Measurements from ENCODE around the gene RTN4R. TPM values are rescaled to one million over a fixed set of nuclear protein-coding genes. Genes with fewer than 3 reads are reported as not detected.
A peak's percentile ranks its signal among the peaks of the same experiment; 100 is the strongest.

The RTN4R gene
- total RNA-seq, 1 donor from 2014 or later, result 4.2 TPM

GRCh38 chr22:20210473-20211059 lies 57.6 kb downstream of the RTN4R start:
- H3K27me3 ChIP-seq, result no peaks in the 10 kb centered on the region
- no peaks in the 10 kb centered on the region for H3K9me3 ChIP-seq
- H3K4me1 ChIP-seq, result peaks cover 24% of the 10 kb centered on the region
- no peak for DNase-seq (ENCODE audit: extremely low spot score in 2 of 2)
- H3K4me3 ChIP-seq, result no peak overlapping the region
- TF ChIP-seq POLR2A (IDR thresholded peaks at IDR 0.05), result no peak
- TF ChIP-seq CTCF (IDR thresholded peaks at IDR 0.05), result no peak
- TF ChIP-seq POLR2AphosphoS5 (IDR thresholded peaks at IDR 0.05; ENCODE audit: insufficient read depth in 1 of 2, low read depth in 1 of 2), result no peak
- intact Hi-C loops (cut with DNase I), result no loop called here
- no peak overlapping the region for H3K27ac ChIP-seq
- H3K36me3 ChIP-seq, result no peaks in the 10 kb centered on the region

GRCh38 chr22:20209761-20210250 lies 58.3 kb downstream of the RTN4R start:
- H3K4me1 ChIP-seq, result peaks cover 31% of the 10 kb centered on the region
- TF ChIP-seq POLR2A (IDR thresholded peaks at IDR 0.05), result no peak
- TF ChIP-seq CTCF (IDR thresholded peaks at IDR 0.05), result no peak
- TF ChIP-seq POLR2AphosphoS5 (IDR thresholded peaks at IDR 0.05; ENCODE audit: insufficient read depth in 1 of 2, low read depth in 1 of 2), result no peak
- intact Hi-C loops (cut with DNase I), result no loop called here

GRCh38 chr22:20208713-20209310 lies 59.3 kb downstream of the RTN4R start:
- H3K27ac ChIP-seq, result no peak overlapping the region
- H3K36me3 ChIP-seq, result no peaks in the 10 kb centered on the region
- intact Hi-C loops (cut with DNase I), result no loop called here
- H3K4me3 ChIP-seq, result no peak overlapping the region
- H3K4me1 ChIP-seq, result peaks cover 41% of the 10 kb centered on the region
- TF ChIP-seq CTCF (IDR thresholded peaks at IDR 0.05) (no peak), POLR2AphosphoS5 (IDR thresholded peaks at IDR 0.05; ENCODE audit: insufficient read depth in 1 of 2, low read depth in 1 of 2) (no peak), POLR2A (IDR thresholded peaks at IDR 0.05) (no peak)
- H3K9me3 ChIP-seq, result no peaks in the 10 kb centered on the region
- DNase-seq (ENCODE audit: extremely low spot score in 2 of 2), result no peak
- H3K27me3 ChIP-seq, result no peaks in the 10 kb centered on the region

More at GRCh38 chr22:20209761-20210250, 58.3 kb downstream of the RTN4R start:
- Histone ChIP-seq H3K9me3 (no peaks in the 10 kb centered on the region), H3K27ac (no peak overlapping the region), H3K27me3 (no peaks in the 10 kb centered on the region), H3K4me3 (no peak overlapping the region), H3K36me3 (no peaks in the 10 kb centered on the region)
- no peak for DNase-seq (ENCODE audit: extremely low spot score in 2 of 2)

DNA sequence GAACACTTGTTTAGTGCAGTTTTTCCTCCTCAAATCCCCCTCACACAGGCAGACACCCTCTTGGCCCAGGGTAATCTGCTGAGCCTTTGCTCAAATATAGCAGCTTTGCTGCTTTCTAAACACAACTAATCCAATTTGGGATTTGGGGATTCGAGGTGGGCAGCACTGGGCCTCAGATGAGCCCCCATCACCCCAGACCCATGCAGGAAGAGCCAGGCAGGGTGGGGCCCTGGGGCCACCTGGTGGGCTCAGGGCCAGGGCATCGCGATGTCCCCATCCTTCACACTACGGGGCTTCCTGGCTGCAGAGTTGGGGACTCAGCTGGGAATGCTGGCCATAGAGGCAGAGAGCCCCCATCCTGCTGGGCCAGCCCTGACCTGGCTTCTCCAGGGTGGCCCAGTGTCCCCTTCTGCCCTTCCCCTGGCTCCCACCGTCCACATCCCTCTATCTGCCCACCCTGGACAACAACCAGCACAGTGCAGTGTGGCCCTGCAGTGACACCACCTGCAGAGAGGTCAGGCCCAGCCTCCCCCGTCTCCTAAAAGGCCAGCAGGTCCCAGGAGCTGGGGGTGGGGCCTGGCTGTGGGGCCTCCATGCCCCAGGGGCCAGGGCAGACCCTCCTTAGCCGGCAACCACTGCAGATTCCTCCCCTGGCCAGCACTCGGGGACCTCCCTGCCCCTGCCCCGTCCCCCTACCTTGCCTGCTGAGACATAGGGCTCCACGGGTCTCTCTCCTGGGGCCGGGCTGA lies 60.7 kb downstream of the RTN4R start:
- TF ChIP-seq POLR2A (IDR thresholded peaks at IDR 0.05), result no peak
- no peak for TF ChIP-seq CTCF (IDR thresholded peaks at IDR 0.05)
- TF ChIP-seq POLR2AphosphoS5 (IDR thresholded peaks at IDR 0.05; ENCODE audit: insufficient read depth in 1 of 2, low read depth in 1 of 2), result no peak
- intact Hi-C loops (cut with DNase I), result no loop called here
- no peak for DNase-seq (ENCODE audit: extremely low spot score in 2 of 2)
- H3K27me3 ChIP-seq, result no peaks in the 10 kb centered on the region
- H3K4me3 ChIP-seq, result peak overlapping the region; percentile 48 to 50
- peaks cover 52% of the 10 kb centered on the region for H3K4me1 ChIP-seq
- H3K36me3 ChIP-seq, result no peaks in the 10 kb centered on the region
- no peak overlapping the region for H3K27ac ChIP-seq
- H3K9me3 ChIP-seq, result no peaks in the 10 kb centered on the region
